ENCODE measurements around the gene GNPDA2.

DNA sequence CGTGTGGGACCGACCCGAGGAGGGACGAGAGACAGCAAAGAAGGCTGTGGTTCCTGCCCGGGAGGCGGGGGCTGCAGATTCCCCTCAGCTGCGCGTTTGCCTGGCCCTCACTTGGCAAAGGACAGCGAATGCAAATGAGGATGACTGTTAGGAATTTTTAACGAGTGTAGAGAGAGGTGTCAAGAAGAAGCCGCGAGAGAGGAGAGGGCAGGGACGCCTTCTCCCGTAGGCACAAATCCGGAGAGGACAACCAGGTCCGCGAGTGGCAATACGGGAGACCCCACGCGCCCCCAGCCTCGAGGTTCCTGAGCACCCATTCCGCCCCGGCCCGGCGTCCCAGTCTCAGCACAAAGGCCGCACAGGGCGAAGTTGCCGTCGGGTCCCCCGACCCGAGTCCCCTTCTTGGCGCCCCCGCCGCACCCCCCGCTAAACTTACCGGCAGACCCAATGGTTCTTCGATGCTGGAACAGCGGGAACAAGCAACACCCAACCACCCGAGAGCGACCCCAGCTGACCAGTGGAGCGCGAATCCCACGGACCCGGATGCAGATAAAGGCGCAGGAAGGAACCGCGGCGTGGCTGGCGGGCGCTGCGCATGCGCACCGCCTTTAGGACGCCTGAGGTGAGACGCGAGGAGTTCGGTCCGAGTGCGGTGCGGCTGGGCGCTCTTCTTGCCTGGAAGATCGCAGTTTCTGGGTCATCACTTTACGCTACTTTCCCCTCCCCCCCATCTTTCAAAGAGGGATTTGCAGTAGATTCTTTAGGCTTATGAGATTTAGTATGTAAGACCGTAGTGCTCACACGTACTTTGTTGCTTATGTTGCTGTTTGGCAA lies at the start of gene GNPDA2:
- no peak for TF ChIP-seq EZH2phosphoT487 (IDR thresholded peaks at IDR 0.05; ENCODE audit: insufficient read depth, low read depth)
- TF ChIP-seq EZH2 (IDR thresholded peaks at IDR 0.05; ENCODE audit: insufficient read depth, poor library complexity, severe bottlenecking) = no peak
